Measurements from ENCODE around the gene AK3. TPM values are rescaled to one million over a fixed set of nuclear protein-coding genes. Genes with fewer than 3 reads are reported as not detected.

The AK3 gene
- total and polyA plus RNA-seq, 9 of the 15 experiments (the other 6 are each of a cell fraction or from before 2014, with no cell fraction given), result 12.2 to 78.6 (median 41.8) TPM

DNA sequence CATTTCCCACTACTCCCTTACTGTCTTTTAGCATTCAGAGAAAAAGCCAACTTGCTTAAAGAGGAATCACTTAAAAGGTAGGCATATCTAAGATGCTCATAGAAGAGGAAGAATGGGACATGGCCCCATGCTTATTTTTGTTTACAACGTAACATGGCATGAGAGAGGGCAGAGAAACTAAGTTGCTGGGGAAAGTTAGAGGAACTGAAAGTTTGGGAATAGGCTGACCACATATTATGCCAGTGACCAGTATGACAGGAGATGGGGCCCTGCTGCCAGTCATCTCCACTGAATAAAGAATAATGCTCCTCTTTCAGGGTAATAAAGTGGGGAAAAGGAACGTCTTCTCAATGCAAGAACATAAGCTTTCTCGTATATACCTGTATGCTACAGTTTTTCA, 77.0 kb downstream of the AK3 start (continued):
- no peak for TF ChIP-seq ZNF165 (CRISPR knock-in tag; IDR thresholded peaks at IDR 0.05; ENCODE audit: borderline replicate concordance)
- no peak for TF ChIP-seq EZH2 (IDR thresholded peaks at IDR 0.05; ENCODE audit: borderline replicate concordance, low read depth, low read length)
- TF ChIP-seq ZNF175 (CRISPR knock-in tag; IDR thresholded peaks at IDR 0.05; ENCODE audit: low read depth), result no peak
- TF ChIP-seq JUND (IDR thresholded peaks at IDR 0.05; ENCODE audit: borderline replicate concordance, low read depth, low read length), result no peak
- TF ChIP-seq JUND (tag; IDR thresholded peaks at IDR 0.05; ENCODE audit: borderline replicate concordance, low read depth, low read length), result no peak

DNA sequence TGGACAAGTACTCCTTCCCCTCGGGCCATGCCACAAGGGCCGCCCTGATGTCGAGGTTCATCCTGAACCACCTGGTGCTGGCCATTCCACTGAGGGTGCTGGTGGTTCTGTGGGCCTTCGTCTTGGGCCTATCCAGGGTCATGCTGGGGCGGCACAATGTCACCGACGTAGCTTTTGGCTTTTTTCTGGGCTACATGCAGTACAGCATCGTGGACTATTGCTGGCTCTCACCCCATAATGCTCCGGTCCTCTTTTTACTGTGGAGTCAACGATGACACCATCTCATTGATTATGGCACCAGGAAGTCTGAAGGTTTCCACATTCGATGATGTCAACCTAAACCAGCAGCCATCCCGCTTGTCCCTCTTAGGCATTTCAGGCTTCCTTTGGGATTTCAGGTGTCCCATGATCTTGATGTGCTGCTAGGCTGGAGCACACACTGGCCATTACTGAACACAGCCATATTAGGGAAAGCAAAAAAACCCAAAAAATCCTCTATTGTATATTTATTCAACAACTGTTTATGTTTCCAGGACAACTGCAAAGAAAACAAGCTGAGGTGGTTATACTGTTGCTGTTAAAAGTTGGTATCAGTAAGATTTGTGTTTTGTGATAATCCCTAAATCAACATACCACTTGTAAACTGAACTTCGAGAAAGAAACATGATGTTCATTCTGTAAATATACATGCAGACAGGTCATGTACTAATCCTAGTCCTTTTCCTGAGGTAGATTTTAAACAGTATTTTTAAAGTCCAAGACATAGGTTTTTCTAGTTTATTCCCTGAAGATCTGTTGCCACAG, 77.8 kb downstream of the AK3 start:
- ChIA-PET CTCF (ENCODE audit: low intra/inter-chr PET ratio) (no interaction called here), POLR2A (interaction anchor here (0.6 to 1.6 kb wide), 3 partner anchors 14 to 1056 kb away, joined by 3 read pairs; no protein-coding TSS in a partner anchor)
- WGBS (ENCODE audit: insufficient coverage, low coverage, missing lambda C conversion rate), result 1% methylated on average over 10 of the region's 13 CpGs
- intact Hi-C loops (cut with micrococcal nuclease), result loop anchor here (2.0 to 5.0 kb wide), 2 partner anchors 78 to 324 kb away; partner anchors contain the start of genes AK3 and JAK2
- FAIRE-seq (peak; percentile 35), ATAC-seq (peak; percentile 26; the same call in 1 of the 3 replicates), DNase-seq (ENCODE audit: extremely low read depth in 1 of 4, low spot score in 3 of 4) (no peak)
- Histone ChIP-seq H3K4me2 (ENCODE audit: insufficient read depth, low read length) (peak overlapping the region; percentile 90), H3K4me3 (peak overlapping the region; percentile 86), H3K27ac (ENCODE audit: extremely low read depth, low read depth, low read length) (peak overlapping the region; percentile 69; the same call in 2 of the 3 replicates), H4K20me1 (replicated peaks; ENCODE audit: control insufficient read depth, insufficient read depth, low read length) (no peaks in the 10 kb centered on the region), H3K9me3 (replicated peaks; ENCODE audit: control insufficient read depth, insufficient read depth, low read depth, low read length) (no peaks in the 10 kb centered on the region), H2AFZ (ENCODE audit: low read depth, low read length) (peak overlapping the region; percentile 91), H3K27me3 (ENCODE audit: control insufficient read depth in 2 of 2, insufficient read depth in 2 of 2, low read length in 2 of 2) (no peaks in the 10 kb centered on the region), H3K9ac (ENCODE audit: insufficient read depth in 1 of 2, low read depth in 2 of 2, low read length in 2 of 2) (peak overlapping the region; percentile 70 to 95), H3K9me1 (ENCODE audit: control insufficient read depth, insufficient read depth, low read length) (no peaks in the 10 kb centered on the region), H3K36me3 (ENCODE audit: control insufficient read depth, insufficient read depth, low read length) (no peaks in the 10 kb centered on the region), H3K4me1 (replicated peaks in 1 of 2; ENCODE audit: control insufficient read depth in 2 of 2, insufficient read depth in 2 of 2, low read length in 2 of 2) (peaks cover 10 to 19% of the 10 kb centered on the region in 2 experiments; a peak in 4 of 5 replicates), H3K79me2 (ENCODE audit: control insufficient read depth, insufficient read depth, low read length) (peaks cover 14% of the 10 kb centered on the region)
- in situ Hi-C loops (cut with MboI), result no loop called here
- no TSS peak for BruUV-seq (replicated peaks)
- TF ChIP-seq, protein P1, sequence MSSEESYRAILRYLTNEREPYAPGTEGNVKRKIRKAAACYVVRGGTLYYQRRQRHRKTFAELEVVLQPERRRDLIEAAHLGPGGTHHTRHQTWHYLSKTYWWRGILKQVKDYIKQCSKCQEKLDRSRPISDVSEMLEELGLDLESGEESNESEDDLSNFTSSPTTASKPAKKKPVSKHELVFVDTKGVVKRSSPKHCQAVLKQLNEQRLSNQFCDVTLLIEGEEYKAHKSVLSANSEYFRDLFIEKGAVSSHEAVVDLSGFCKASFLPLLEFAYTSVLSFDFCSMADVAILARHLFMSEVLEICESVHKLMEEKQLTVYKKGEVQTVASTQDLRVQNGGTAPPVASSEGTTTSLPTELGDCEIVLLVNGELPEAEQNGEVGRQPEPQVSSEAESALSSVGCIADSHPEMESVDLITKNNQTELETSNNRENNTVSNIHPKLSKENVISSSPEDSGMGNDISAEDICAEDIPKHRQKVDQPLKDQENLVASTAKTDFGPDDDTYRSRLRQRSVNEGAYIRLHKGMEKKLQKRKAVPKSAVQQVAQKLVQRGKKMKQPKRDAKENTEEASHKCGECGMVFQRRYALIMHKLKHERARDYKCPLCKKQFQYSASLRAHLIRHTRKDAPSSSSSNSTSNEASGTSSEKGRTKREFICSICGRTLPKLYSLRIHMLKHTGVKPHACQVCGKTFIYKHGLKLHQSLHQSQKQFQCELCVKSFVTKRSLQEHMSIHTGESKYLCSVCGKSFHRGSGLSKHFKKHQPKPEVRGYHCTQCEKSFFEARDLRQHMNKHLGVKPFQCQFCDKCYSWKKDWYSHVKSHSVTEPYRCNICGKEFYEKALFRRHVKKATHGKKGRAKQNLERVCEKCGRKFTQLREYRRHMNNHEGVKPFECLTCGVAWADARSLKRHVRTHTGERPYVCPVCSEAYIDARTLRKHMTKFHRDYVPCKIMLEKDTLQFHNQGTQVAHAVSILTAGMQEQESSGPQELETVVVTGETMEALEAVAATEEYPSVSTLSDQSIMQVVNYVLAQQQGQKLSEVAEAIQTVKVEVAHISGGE (CRISPR knock-in tag; IDR thresholded peaks at IDR 0.05), result no peak
- no peak for TF ChIP-seq CHD4 (IDR thresholded peaks at IDR 0.05; ENCODE audit: insufficient read depth, insufficient replicate concordance, low read depth, low read length, poor library complexity, severe bottlenecking)
- no peak for TF ChIP-seq JUND (IDR thresholded peaks at IDR 0.05; ENCODE audit: borderline replicate concordance, low read depth, low read length)
- no peak for TF ChIP-seq JUND (tag; IDR thresholded peaks at IDR 0.05; ENCODE audit: borderline replicate concordance, low read depth, low read length)
- peak; percentile 97 for TF ChIP-seq FOXJ2 (tag; IDR thresholded peaks at IDR 0.05)
- peak; percentile 19; the same call in 1 of the 2 replicates for TF ChIP-seq CBX1 (IDR thresholded peaks at IDR 0.05; ENCODE audit: low read depth)
- TF ChIP-seq, protein P2, sequence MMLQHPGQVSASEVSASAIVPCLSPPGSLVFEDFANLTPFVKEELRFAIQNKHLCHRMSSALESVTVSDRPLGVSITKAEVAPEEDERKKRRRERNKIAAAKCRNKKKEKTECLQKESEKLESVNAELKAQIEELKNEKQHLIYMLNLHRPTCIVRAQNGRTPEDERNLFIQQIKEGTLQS (IDR thresholded peaks at IDR 0.05), result peak; percentile 33; the same call in 1 of the 2 replicates
- TF ChIP-seq, protein P2 (CRISPR knock-in tag; conservative IDR thresholded peaks at IDR 0.05), result no peak

Measured in K562 (cell line).